Mucosa of gallbladder (tissue), 1 donor: Measurements from ENCODE around the gene KCP. TPM values are rescaled to one million over a fixed set of nuclear protein-coding genes. Genes with fewer than 3 reads are reported as not detected.

Experiments
- DNase-seq: peaks from one replicate; pipeline ENCODE4 v3.0.0-alpha.2; 2020; ENCODE audit warnings: low spot score
- total RNA-seq: library from RNA; stranded (reverse); gene quantifications from one replicate; pipeline ENCODE4 v1.2.1, GENCODE V29; 2021
- donor health status: DM: no; HTN: no; CAD: no.

KCP gene
- total RNA-seq, 1 donor from 2014 or later = 5.2 TPM

GRCh38 chr7:128858380-128859231, 51.9 kb downstream of the KCP start:
- no peak for DNase-seq

GRCh38 chr7:128856001-128856718, 54.3 kb downstream of the KCP start:
- no peak for DNase-seq

GRCh38 chr7:128855559-128855958, 55.0 kb downstream of the KCP start:
- DNase-seq = no peak

GRCh38 chr7:128854396-128854795, 56.1 kb downstream of the KCP start:
- no peak for DNase-seq

- DNase-seq = no peak
Measured at GRCh38 chr7:128853799-128854198, 56.7 kb downstream of the KCP start.

- no peak for DNase-seq
Measured at GRCh38 chr7:128852537-128853254, 57.8 kb downstream of the KCP start.

- DNase-seq = no peak
Measured at GRCh38 chr7:128849804-128850490, 60.6 kb downstream of the KCP start.

- no peak for DNase-seq
Measured at GRCh38 chr7:128849156-128849515, 61.4 kb downstream of the KCP start.

- DNase-seq = no peak
Measured at GRCh38 chr7:128848289-128849155, 62.0 kb downstream of the KCP start.

GRCh38 chr7:128847721-128848211, 62.7 kb downstream of the KCP start:
- no peak for DNase-seq

- no peak for DNase-seq
Measured at GRCh38 chr7:128846781-128847444, 63.6 kb downstream of the KCP start.

- DNase-seq = no peak
Measured at GRCh38 chr7:128845987-128846386, 64.5 kb downstream of the KCP start.

GRCh38 chr7:128845475-128845874, 65.0 kb downstream of the KCP start:
- no peak for DNase-seq

GRCh38 chr7:128844777-128845311, 65.7 kb downstream of the KCP start:
- DNase-seq = no peak

- no peak for DNase-seq
Measured at GRCh38 chr7:128843938-128844621, 66.4 kb downstream of the KCP start.

GRCh38 chr7:128842674-128843641, 67.6 kb downstream of the KCP start:
- DNase-seq = no peak

GRCh38 chr7:128841921-128842673, 68.4 kb downstream of the KCP start:
- no peak for DNase-seq
